Spinal cord (tissue), 10 donors: ENCODE data around the gene PRRC2B. TPM values are rescaled to one million over a fixed set of nuclear protein-coding genes. Genes with fewer than 3 reads are reported as not detected.

Experiments
- DNase-seq, 6 donors: peaks; one replicate each; pipeline versions ENCODE4 v3.0.0 to v3.0.0-alpha.2; 2013 to 2015; ENCODE audit warnings: low spot score in 6 of 6, low read depth in 4 of 6
- H3K27ac ChIP-seq: one replicate; pipeline ENCODE4 v1.5.1; 2013; ENCODE audit warnings: low read depth, low read length, control low read depth
- H3K27me3 ChIP-seq: one replicate; pipeline ENCODE4 v1.6.1; 2013; ENCODE audit warnings: low read length; ENCODE audit not compliant: control insufficient read depth, insufficient read depth
- H3K36me3 ChIP-seq: one replicate; pipeline ENCODE4 v1.6.1; 2013; ENCODE audit warnings: low read length; ENCODE audit not compliant: control insufficient read depth, insufficient read depth
- H3K4me1 ChIP-seq: one replicate; pipeline ENCODE4 v1.6.1; 2013; ENCODE audit warnings: low read length; ENCODE audit not compliant: control insufficient read depth, insufficient read depth
- H3K4me3 ChIP-seq: one replicate; pipeline ENCODE4 v1.5.1; 2013; ENCODE audit warnings: low read depth, low read length, control low read depth
- H3K9me3 ChIP-seq: one replicate; pipeline ENCODE4 v1.6.1; 2013; ENCODE audit warnings: low read length; ENCODE audit not compliant: control insufficient read depth, insufficient read depth
- WGBS: methylation state at CpG from one replicate; pipeline ENCODE4 v1.1.5; 2013; ENCODE audit warnings: missing lambda C conversion rate; ENCODE audit not compliant: insufficient coverage; 5-methylcytosine and 5-hydroxymethylcytosine counted together
- polyA plus RNA-seq, 2 donors: library from polyadenylated mRNA; unstranded; fragments of 120-200 nt; gene quantifications; one replicate each; pipeline ENCODE4 v1.2.1, GENCODE V29; 2013; ENCODE audit not compliant: insufficient read length in 2 of 2
- total RNA-seq, 2 donors: library from RNA; depleted of rRNA in 1 of 2; stranded (reverse); fragments of 120-200 nt in 1 of 2; fragments of >200 nt in 1 of 2; gene quantifications; one replicate each; pipeline versions ENCODE4 v1.2.3 to v1.2.4, GENCODE V29; 2013 to 2014
- donor health status: healthy.

Gene PRRC2B
- total and polyA plus RNA-seq, 4 donors, result 112 to 219 (median 158) TPM

GRCh38 chr9:131523451-131524435, 129.9 kb downstream of the PRRC2B start:
- no peaks in the 10 kb centered on the region for H3K27me3 ChIP-seq
- no peak for DNase-seq
- no peak overlapping the region for H3K27ac ChIP-seq
- H3K4me3 ChIP-seq, result no peak overlapping the region
- H3K36me3 ChIP-seq, result peaks cover 99% of the 10 kb centered on the region
- 86% methylated on average over 19 of the region's 29 CpGs for WGBS
- H3K9me3 ChIP-seq, result no peaks in the 10 kb centered on the region
- H3K4me1 ChIP-seq, result peaks cover 29% of the 10 kb centered on the region

GRCh38 chr9:131524665-131525315, 130.9 kb downstream of the PRRC2B start:
- 81% methylated on average over 22 of the region's 23 CpGs for WGBS
- H3K27me3 ChIP-seq, result no peaks in the 10 kb centered on the region
- H3K4me3 ChIP-seq, result no peak overlapping the region
- peaks cover 40% of the 10 kb centered on the region for H3K4me1 ChIP-seq
- DNase-seq, result no peak
- peaks cover 99% of the 10 kb centered on the region for H3K36me3 ChIP-seq
- no peak overlapping the region for H3K27ac ChIP-seq
- H3K9me3 ChIP-seq, result no peaks in the 10 kb centered on the region

- peak in 3 of 6 donors; percentile 33 to 90 (median 63) for DNase-seq
- Histone ChIP-seq H3K27ac (peak overlapping the region; percentile 57), H3K27me3 (no peaks in the 10 kb centered on the region), H3K4me1 (peaks cover 48% of the 10 kb centered on the region), H3K4me3 (no peak overlapping the region), H3K9me3 (no peaks in the 10 kb centered on the region), H3K36me3 (peaks cover 93% of the 10 kb centered on the region)
- 68% methylated on average over 14 of the region's 19 CpGs for WGBS
Observed at GRCh38 chr9:131525643-131526565, 132.0 kb downstream of the PRRC2B start.

GRCh38 chr9:131528186-131528585, 134.3 kb downstream of the PRRC2B start:
- no peak for DNase-seq
- peaks cover 71% of the 10 kb centered on the region for H3K36me3 ChIP-seq
- peaks cover 52% of the 10 kb centered on the region for H3K4me1 ChIP-seq
- no peaks in the 10 kb centered on the region for H3K27me3 ChIP-seq
- H3K9me3 ChIP-seq, result no peaks in the 10 kb centered on the region
- H3K4me3 ChIP-seq, result no peak overlapping the region
- 93% methylated on average over 7 of the region's 7 CpGs for WGBS
- H3K27ac ChIP-seq, result no peak overlapping the region

- 96% methylated on average over 35 of the region's 35 CpGs for WGBS
- no peak overlapping the region for H3K4me3 ChIP-seq
- DNase-seq, result no peak
- H3K27me3 ChIP-seq, result no peaks in the 10 kb centered on the region
- H3K36me3 ChIP-seq, result peaks cover 62% of the 10 kb centered on the region
- H3K4me1 ChIP-seq, result peaks cover 52% of the 10 kb centered on the region
- no peak overlapping the region for H3K27ac ChIP-seq
- H3K9me3 ChIP-seq, result no peaks in the 10 kb centered on the region
Observed at GRCh38 chr9:131528886-131529505, 135.1 kb downstream of the PRRC2B start.

GRCh38 chr9:131529597-131530545, 136.0 kb downstream of the PRRC2B start:
- Histone ChIP-seq H3K27me3 (no peaks in the 10 kb centered on the region), H3K36me3 (peaks cover 54% of the 10 kb centered on the region), H3K4me3 (peak overlapping the region; percentile 70), H3K27ac (no peak overlapping the region), H3K9me3 (no peaks in the 10 kb centered on the region), H3K4me1 (peaks cover 48% of the 10 kb centered on the region)
- 49% methylated on average over 21 of the region's 24 CpGs for WGBS
- no peak for DNase-seq

- DNase-seq, result peak in 1 of 6 donors; percentile 41
- under 1% methylated on average over 28 of the region's 29 CpGs for WGBS
- peak overlapping the region; percentile 70 for H3K4me3 ChIP-seq
- H3K27me3 ChIP-seq, result no peaks in the 10 kb centered on the region
- H3K27ac ChIP-seq, result no peak overlapping the region
- no peaks in the 10 kb centered on the region for H3K9me3 ChIP-seq
- H3K4me1 ChIP-seq, result peaks cover 41% of the 10 kb centered on the region
- peaks cover 47% of the 10 kb centered on the region for H3K36me3 ChIP-seq
Observed at GRCh38 chr9:131530546-131530919, 136.6 kb downstream of the PRRC2B start.
